Activated CD4-positive, alpha-beta memory T cell treated with anti-CD3 and anti-CD28 coated beads, Interleukin-2, amount 10 ng/mL, durations not matched to agents 7 days and 5 days (primary cell): ENCODE measurements around the gene DYSF. TPM values are rescaled to one million over a fixed set of nuclear protein-coding genes. Genes with fewer than 3 reads are reported as not detected.

Source experiments
- CTCF ChIA-PET: fragments of 350-600 bp; sonication (Branson Sonifier 250); formaldehyde crosslinking; loops from one replicate; lab custom pipeline; 2021; ENCODE audit warnings: antibody characterized with exemption, inconsistent platforms; lab: Charles Lee
- POLR2A ChIA-PET: fragments of 350-600 bp; sonication (Branson Sonifier 250); formaldehyde crosslinking; loops from one replicate; lab custom pipeline; 2021; ENCODE audit warnings: antibody characterized with exemption; lab: Charles Lee
- DNase-seq: peaks from one replicate; pipeline ENCODE4 v3.0.0-alpha.2; 2020
- H3K27ac Mint-ChIP-seq: one replicate; pipeline ENCODE4 v1.8.0; 2021; ENCODE audit warnings: mild to moderate bottlenecking, mixed read lengths
- H3K27me3 Mint-ChIP-seq: one replicate; pipeline ENCODE4 v1.8.0; 2021; ENCODE audit warnings: mixed read lengths
- H3K36me3 Mint-ChIP-seq: one replicate; pipeline ENCODE4 v1.8.0; 2021; ENCODE audit warnings: low read depth, mixed read lengths
- H3K4me1 Mint-ChIP-seq: one replicate; pipeline ENCODE4 v1.8.0; 2021; ENCODE audit warnings: mixed read lengths
- H3K4me3 Mint-ChIP-seq: one replicate; pipeline ENCODE4 v1.8.0; 2021; ENCODE audit warnings: mild to moderate bottlenecking, mixed read lengths
- H3K9me3 Mint-ChIP-seq: one replicate; pipeline ENCODE4 v1.8.0; 2021; ENCODE audit warnings: mixed read lengths
- total RNA-seq, 2 experiments: library from RNA; stranded (reverse); gene quantifications; one replicate each; pipeline ENCODE4 v1.2.3, GENCODE V29; 2021

Gene DYSF
- total RNA-seq, 2 experiments from 2014 or later, result not detected

GRCh38 chr2:71683666-71684065 is 230.3 kb downstream of the DYSF start:
- Mint-ChIP-seq H3K4me3 (no peak overlapping the region), H3K27ac (no peak overlapping the region), H3K4me1 (no peaks in the 10 kb centered on the region), H3K36me3 (no peaks in the 10 kb centered on the region), H3K27me3 (peaks cover under 1% of the 10 kb centered on the region), H3K9me3 (no peaks in the 10 kb centered on the region)
- CTCF ChIA-PET, result no interaction called here
- no peak for DNase-seq
- POLR2A ChIA-PET, result no interaction called here

- Mint-ChIP-seq H3K27ac (no peak overlapping the region), H3K4me3 (no peak overlapping the region), H3K27me3 (no peaks in the 10 kb centered on the region), H3K36me3 (no peaks in the 10 kb centered on the region), H3K4me1 (no peaks in the 10 kb centered on the region), H3K9me3 (no peaks in the 10 kb centered on the region)
- ChIA-PET POLR2A (no interaction called here), CTCF (no interaction called here)
- no peak for DNase-seq
Observed at GRCh38 chr2:71684226-71685072, 231.1 kb downstream of the DYSF start.

GRCh38 chr2:71685073-71685848 is 231.9 kb downstream of the DYSF start:
- ChIA-PET POLR2A (no interaction called here), CTCF (no interaction called here)
- Mint-ChIP-seq H3K27ac (no peak overlapping the region), H3K4me1 (no peaks in the 10 kb centered on the region), H3K4me3 (no peak overlapping the region), H3K9me3 (no peaks in the 10 kb centered on the region), H3K36me3 (no peaks in the 10 kb centered on the region), H3K27me3 (no peaks in the 10 kb centered on the region)
- DNase-seq, result no peak

GRCh38 chr2:71685941-71686611 is 232.7 kb downstream of the DYSF start:
- H3K9me3 Mint-ChIP-seq, result no peaks in the 10 kb centered on the region
- DNase-seq, result no peak
- POLR2A ChIA-PET, result no interaction called here
- H3K4me3 Mint-ChIP-seq, result no peak overlapping the region
- no peaks in the 10 kb centered on the region for H3K36me3 Mint-ChIP-seq
- CTCF ChIA-PET, result no interaction called here
- H3K27me3 Mint-ChIP-seq, result no peaks in the 10 kb centered on the region
- H3K4me1 Mint-ChIP-seq, result no peaks in the 10 kb centered on the region
- no peak overlapping the region for H3K27ac Mint-ChIP-seq

- Mint-ChIP-seq H3K9me3 (no peaks in the 10 kb centered on the region), H3K4me1 (no peaks in the 10 kb centered on the region)
Observed at GRCh38 chr2:71686781-71687180, 233.4 kb downstream of the DYSF start.

GRCh38 chr2:71687412-71687811 is 234.1 kb downstream of the DYSF start:
- CTCF ChIA-PET, result no interaction called here

More at GRCh38 chr2:71686781-71687180, 233.4 kb downstream of the DYSF start:
- Mint-ChIP-seq H3K4me3 (no peak overlapping the region), H3K27ac (no peak overlapping the region), H3K36me3 (no peaks in the 10 kb centered on the region), H3K27me3 (no peaks in the 10 kb centered on the region)
- no peak for DNase-seq
- CTCF ChIA-PET, result no interaction called here
- POLR2A ChIA-PET, result no interaction called here

GRCh38 chr2:71688530-71688929 is 235.2 kb downstream of the DYSF start:
- Mint-ChIP-seq H3K4me3 (no peak overlapping the region), H3K36me3 (no peaks in the 10 kb centered on the region), H3K27me3 (no peaks in the 10 kb centered on the region), H3K27ac (no peak overlapping the region), H3K9me3 (no peaks in the 10 kb centered on the region), H3K4me1 (no peaks in the 10 kb centered on the region)
- POLR2A ChIA-PET, result no interaction called here
- CTCF ChIA-PET, result no interaction called here
- no peak for DNase-seq

More at GRCh38 chr2:71687412-71687811, 234.1 kb downstream of the DYSF start:
- Mint-ChIP-seq H3K4me1 (no peaks in the 10 kb centered on the region), H3K4me3 (no peak overlapping the region), H3K36me3 (no peaks in the 10 kb centered on the region), H3K9me3 (no peaks in the 10 kb centered on the region), H3K27ac (no peak overlapping the region), H3K27me3 (no peaks in the 10 kb centered on the region)
- POLR2A ChIA-PET, result no interaction called here
- no peak for DNase-seq

GRCh38 chr2:71689393-71689792 is 236.0 kb downstream of the DYSF start:
- H3K27me3 Mint-ChIP-seq, result no peaks in the 10 kb centered on the region
- H3K27ac Mint-ChIP-seq, result no peak overlapping the region
- ChIA-PET CTCF (no interaction called here), POLR2A (no interaction called here)
- H3K4me3 Mint-ChIP-seq, result no peak overlapping the region
- H3K9me3 Mint-ChIP-seq, result no peaks in the 10 kb centered on the region
- DNase-seq, result no peak
- H3K4me1 Mint-ChIP-seq, result no peaks in the 10 kb centered on the region
- no peaks in the 10 kb centered on the region for H3K36me3 Mint-ChIP-seq

- CTCF ChIA-PET, result no interaction called here
Observed at GRCh38 chr2:71689968-71690834, 236.8 kb downstream of the DYSF start.

GRCh38 chr2:71690876-71691475 is 237.6 kb downstream of the DYSF start:
- H3K4me1 Mint-ChIP-seq, result no peaks in the 10 kb centered on the region
- no peak overlapping the region for H3K4me3 Mint-ChIP-seq
- ChIA-PET CTCF (no interaction called here), POLR2A (no interaction called here)
- H3K9me3 Mint-ChIP-seq, result no peaks in the 10 kb centered on the region
- no peaks in the 10 kb centered on the region for H3K27me3 Mint-ChIP-seq
- no peaks in the 10 kb centered on the region for H3K36me3 Mint-ChIP-seq
- no peak for DNase-seq
- no peak overlapping the region for H3K27ac Mint-ChIP-seq

More at GRCh38 chr2:71689968-71690834, 236.8 kb downstream of the DYSF start:
- no peak overlapping the region for H3K27ac Mint-ChIP-seq
- H3K36me3 Mint-ChIP-seq, result no peaks in the 10 kb centered on the region
- POLR2A ChIA-PET, result no interaction called here
- no peak overlapping the region for H3K4me3 Mint-ChIP-seq
- no peaks in the 10 kb centered on the region for H3K4me1 Mint-ChIP-seq
- DNase-seq, result no peak
- H3K27me3 Mint-ChIP-seq, result no peaks in the 10 kb centered on the region
- no peaks in the 10 kb centered on the region for H3K9me3 Mint-ChIP-seq

GRCh38 chr2:71691747-71692441 is 238.5 kb downstream of the DYSF start:
- Mint-ChIP-seq H3K36me3 (no peaks in the 10 kb centered on the region), H3K27me3 (no peaks in the 10 kb centered on the region), H3K9me3 (no peaks in the 10 kb centered on the region), H3K27ac (no peak overlapping the region), H3K4me1 (no peaks in the 10 kb centered on the region), H3K4me3 (no peak overlapping the region)
- CTCF ChIA-PET, result no interaction called here
- DNase-seq, result no peak
- POLR2A ChIA-PET, result no interaction called here
